ENCODE measurements around the gene BACE2. TPM values are rescaled to one million over a fixed set of nuclear protein-coding genes. Genes with fewer than 3 reads are reported as not detected.

The BACE2 gene
- total RNA-seq, 3 donors from 2014 or later = 37.2 to 115 (median 51.2) TPM

DNA sequence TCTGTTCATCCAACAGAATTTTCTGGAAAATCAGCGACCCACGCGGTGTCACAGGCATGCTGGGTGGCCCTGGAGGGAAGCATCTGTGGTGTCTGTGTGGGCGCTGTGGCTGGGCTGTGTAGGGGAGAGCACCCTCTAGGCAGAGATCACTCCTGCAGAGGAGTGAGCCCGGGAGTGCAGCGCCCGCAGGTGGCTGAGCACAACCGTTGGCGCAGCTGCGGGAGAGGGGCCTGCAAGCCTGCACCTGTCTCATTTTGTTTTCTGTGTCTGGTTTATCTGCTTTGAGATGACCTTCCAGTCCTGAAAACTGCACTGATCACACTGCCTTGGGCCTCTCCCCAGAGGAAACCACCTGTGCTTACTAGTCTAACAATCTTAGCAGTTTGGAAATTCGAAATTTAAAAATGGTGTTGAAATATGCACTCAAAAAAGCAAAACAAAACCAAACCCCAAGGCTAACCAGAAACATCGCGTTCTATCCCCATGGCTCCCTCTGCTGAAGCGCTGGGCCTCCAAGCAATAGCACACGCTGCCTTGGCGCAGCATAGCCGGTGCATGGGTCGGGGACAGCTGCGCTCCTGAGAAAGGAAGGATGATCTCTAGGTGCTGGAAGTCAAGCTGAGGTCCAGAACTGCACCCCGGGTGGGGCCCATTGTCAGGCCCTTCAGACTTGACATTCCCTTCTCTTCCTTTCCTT is 153.4 kb downstream of the BACE2 start:
- intact Hi-C loops (cut with DNase I, micrococcal nuclease) = no loop called here

DNA sequence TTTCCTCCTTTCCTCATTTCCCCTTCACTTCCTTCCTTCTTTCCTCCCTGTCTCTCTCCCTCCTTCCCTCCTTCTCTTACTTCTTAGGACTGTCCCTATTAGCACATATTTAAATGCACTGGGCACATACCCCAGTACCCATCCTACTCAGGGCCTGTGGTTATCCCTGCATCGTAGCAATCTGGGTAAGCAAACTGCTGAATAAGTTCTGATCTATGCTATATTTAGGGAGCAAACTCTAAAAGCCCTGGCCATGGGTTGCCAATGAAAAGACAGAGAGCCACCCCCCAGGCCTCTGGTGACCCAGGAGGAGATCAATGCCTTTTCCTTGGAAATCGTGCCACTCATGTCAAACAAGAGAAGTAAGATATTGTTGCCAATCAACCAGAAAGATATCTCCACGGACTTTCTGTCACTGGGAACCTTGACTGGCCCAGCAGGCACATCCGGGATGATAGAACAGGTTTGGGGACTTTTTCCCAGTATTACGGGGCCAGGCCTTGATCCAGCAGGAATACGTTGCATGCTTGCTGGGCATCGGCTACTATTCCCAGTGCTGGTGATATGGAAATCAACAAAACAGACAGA is 154.0 kb downstream of the BACE2 start:
- TF ChIP-seq, protein P1, sequence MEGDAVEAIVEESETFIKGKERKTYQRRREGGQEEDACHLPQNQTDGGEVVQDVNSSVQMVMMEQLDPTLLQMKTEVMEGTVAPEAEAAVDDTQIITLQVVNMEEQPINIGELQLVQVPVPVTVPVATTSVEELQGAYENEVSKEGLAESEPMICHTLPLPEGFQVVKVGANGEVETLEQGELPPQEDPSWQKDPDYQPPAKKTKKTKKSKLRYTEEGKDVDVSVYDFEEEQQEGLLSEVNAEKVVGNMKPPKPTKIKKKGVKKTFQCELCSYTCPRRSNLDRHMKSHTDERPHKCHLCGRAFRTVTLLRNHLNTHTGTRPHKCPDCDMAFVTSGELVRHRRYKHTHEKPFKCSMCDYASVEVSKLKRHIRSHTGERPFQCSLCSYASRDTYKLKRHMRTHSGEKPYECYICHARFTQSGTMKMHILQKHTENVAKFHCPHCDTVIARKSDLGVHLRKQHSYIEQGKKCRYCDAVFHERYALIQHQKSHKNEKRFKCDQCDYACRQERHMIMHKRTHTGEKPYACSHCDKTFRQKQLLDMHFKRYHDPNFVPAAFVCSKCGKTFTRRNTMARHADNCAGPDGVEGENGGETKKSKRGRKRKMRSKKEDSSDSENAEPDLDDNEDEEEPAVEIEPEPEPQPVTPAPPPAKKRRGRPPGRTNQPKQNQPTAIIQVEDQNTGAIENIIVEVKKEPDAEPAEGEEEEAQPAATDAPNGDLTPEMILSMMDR (IDR thresholded peaks at IDR 0.05) = no peak
- no peaks in the 10 kb centered on the region for H3K36me3 ChIP-seq (ENCODE audit: low read depth)
- H3K4me1 ChIP-seq (ENCODE audit: low read depth) = peaks cover 4% of the 10 kb centered on the region
- H3K4me3 ChIP-seq = no peak overlapping the region
- H3K9me3 ChIP-seq = no peaks in the 10 kb centered on the region
- intact Hi-C loops (cut with DNase I, micrococcal nuclease) = no loop called here
- ATAC-seq (no peak), DNase-seq (no peak)

More for the DNA sequence above, 153.4 kb downstream of the BACE2 start:
- no peak for DNase-seq
- H3K4me1 ChIP-seq (ENCODE audit: low read depth) = peaks cover 10% of the 10 kb centered on the region
- no peak for ATAC-seq
- no peaks in the 10 kb centered on the region for H3K36me3 ChIP-seq (ENCODE audit: low read depth)
- TF ChIP-seq, protein P1 (IDR thresholded peaks at IDR 0.05) = no peak
- H3K9me3 ChIP-seq = no peaks in the 10 kb centered on the region
- no peak overlapping the region for H3K4me3 ChIP-seq

DNA sequence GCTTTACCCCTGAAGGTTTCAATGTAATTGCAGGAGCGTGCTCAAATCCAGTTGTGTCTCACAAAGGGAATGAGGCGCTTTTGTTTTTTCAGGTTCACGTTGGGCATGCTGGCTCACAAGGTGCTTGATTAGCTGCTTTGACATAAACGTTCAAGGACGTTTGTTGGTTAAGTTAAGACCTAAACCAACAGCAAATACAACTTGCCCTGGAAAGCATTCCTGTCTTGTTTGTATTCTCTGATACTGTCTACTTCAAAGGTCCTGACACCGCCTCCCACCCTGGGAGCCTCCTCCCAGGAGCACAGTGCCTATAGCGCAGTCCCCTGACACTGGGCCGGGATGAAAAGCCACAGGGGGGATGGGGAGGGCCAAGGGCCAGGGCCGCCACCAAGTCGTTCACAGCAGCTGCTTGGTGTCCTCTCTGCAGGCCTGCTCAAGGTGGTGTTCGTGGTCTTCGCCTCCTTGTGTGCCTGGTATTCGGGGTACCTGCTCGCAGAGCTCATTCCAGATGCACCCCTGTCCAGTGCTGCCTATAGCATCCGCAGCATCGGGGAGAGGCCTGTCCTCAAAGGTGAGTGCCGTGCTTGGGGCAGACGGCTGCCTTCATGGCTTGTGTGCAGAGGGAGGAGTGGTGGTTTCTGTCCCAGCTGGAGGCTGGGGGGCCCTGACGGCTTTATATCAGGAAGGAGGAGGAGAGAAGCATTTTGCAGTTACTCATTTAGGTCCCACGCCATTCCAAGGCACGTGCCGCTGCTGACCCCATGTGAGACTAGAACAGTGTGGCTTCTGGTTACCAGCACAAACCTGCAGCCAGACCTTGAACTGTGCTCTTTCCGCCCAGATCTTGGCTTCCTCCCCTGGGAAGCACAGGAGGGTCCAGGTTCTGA is 154.8 kb downstream of the BACE2 start:
- H3K4me1 ChIP-seq (ENCODE audit: low read depth) = peaks cover 3% of the 10 kb centered on the region
- no peak for DNase-seq
- TF ChIP-seq, protein P1 (IDR thresholded peaks at IDR 0.05) = no peak
- intact Hi-C loops (cut with DNase I, micrococcal nuclease) = no loop called here
- H3K36me3 ChIP-seq (ENCODE audit: low read depth) = no peaks in the 10 kb centered on the region
- no peak for ATAC-seq
- H3K9me3 ChIP-seq = no peaks in the 10 kb centered on the region
- no peak overlapping the region for H3K4me3 ChIP-seq

DNA sequence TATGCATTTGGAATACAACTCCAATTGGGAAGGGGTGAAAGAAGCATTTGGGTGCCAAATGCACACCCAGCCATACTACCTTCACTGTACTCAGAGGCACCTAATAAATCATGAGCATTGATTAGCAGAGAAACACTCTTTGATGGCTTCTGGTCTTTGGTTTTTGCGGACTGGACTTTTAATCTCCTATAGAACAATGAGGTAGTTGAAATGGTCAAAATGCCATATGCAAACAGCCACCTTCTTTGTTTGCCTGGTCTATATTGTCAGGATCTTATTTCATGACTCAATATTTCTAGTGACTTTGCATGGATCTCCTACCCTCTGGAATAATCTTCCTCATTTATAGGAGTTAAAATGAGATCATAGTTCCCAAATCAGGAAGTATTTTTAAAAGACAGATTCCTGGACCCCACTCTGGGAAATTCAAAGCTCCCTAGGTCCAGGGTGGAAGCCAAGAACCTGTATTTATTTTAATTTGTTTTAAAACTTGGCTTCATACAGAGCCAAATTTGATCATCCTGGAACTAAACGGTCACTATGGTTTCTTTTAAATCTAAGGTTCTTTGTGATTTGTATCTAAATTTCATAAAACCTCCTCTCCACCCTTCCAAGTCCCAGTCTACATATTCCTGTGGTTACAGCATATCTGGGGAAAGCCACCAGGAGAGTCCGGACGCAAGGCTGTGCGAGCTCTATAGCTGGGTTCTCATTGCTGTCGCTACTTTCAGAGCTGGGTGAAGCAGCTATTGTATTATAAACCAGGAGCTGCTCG is 157.4 kb downstream of the BACE2 start:
- intact Hi-C loops (cut with DNase I, micrococcal nuclease) = no loop called here
- Histone ChIP-seq H3K36me3 (ENCODE audit: low read depth) (no peaks in the 10 kb centered on the region), H3K9me3 (no peaks in the 10 kb centered on the region), H3K4me1 (ENCODE audit: low read depth) (no peaks in the 10 kb centered on the region), H3K4me3 (no peak overlapping the region)
- no peak for ATAC-seq
- TF ChIP-seq, protein P1 (IDR thresholded peaks at IDR 0.05) = no peak
- no peak for DNase-seq

DNA sequence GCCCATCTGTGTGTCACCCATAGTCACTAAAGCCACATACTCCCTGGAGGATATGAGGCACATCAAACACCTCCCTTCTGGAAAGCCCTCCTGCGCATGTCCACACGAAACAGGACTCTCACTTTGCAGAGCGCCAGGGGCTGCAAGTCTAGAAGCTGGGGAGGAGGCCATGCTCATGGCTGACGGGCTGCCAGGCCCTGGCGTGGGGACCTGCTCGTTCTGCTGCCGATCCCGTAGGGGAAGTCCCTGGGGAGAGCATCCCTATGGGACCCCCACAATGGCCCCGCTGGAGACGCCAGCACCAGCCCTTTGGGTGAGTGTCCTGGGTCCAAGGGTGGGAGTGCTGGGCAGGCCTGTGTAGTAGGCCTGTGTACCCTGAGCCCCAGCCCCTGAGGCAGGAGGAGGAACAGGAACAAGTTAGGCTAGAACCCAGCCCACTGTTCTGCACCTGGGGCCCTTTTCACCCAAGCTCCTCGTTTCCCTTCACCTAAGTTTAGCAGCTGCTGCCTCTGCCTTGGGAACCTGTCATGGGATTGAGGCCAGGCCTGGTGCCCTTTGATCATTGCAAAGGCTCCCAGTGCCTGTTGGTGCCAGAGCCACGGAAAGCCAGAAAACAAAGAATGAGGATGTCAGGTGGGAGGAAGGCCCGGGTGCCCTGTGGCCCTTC is 158.6 kb downstream of the BACE2 start:
- TF ChIP-seq, protein P1 (IDR thresholded peaks at IDR 0.05) = no peak
- Histone ChIP-seq H3K9me3 (no peaks in the 10 kb centered on the region), H3K4me3 (no peak overlapping the region), H3K36me3 (ENCODE audit: low read depth) (no peaks in the 10 kb centered on the region), H3K4me1 (ENCODE audit: low read depth) (no peaks in the 10 kb centered on the region)
- ATAC-seq (no peak), DNase-seq (no peak)
- intact Hi-C loops (cut with DNase I, micrococcal nuclease) = no loop called here

Data from mucosa of descending colon (tissue), 3 donors.